Measurements from ENCODE around the gene ASXL1.

DNA sequence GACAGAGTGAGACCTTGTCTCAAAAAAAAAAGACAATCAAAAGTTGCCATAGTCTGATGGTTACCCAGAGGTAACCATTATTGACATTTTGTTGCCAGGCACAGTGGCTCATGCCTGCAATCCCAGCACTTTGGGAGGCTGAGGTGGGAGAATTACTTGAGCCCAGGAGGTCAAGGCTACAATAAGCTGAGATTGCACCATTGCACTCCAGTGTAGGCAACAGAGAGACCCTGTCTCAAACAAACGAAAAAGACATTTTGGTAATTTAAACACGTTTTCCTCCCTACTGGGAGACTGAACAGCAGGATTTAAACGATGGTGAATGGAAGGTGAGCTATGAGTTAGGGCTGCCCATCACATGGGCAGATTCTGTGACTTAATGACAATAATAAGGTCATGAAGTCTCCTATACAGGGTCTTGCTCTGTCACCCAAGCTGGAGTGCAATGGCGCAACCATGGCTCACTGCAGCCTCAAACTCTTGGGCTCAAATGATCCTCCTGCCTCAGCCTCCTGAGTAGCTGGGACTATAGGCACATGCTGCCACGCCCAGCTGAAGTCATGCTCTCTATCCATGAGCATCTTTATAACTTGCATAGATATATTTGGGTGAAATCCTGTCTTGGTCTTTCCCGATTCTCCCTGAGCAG lies 4.2 kb upstream of the ASXL1 start:
- TF ChIP-seq EZH2phosphoT487 (IDR thresholded peaks at IDR 0.05; ENCODE audit: unreplicated experiment) (no peak), EZH2 (IDR thresholded peaks at IDR 0.05; ENCODE audit: low read depth, unreplicated experiment) (no peak), ZNF331 (CRISPR knock-in tag; IDR thresholded peaks at IDR 0.05; ENCODE audit: low read depth) (no peak), POLR2AphosphoS5 (IDR thresholded peaks at IDR 0.05; ENCODE audit: low read depth) (no peak), CREB1 (CRISPR knock-in tag; IDR thresholded peaks at IDR 0.05; ENCODE audit: low read depth) (no peak), JUNB (IDR thresholded peaks at IDR 0.05; ENCODE audit: unreplicated experiment) (no peak)
- TF ChIP-seq, protein P1, sequence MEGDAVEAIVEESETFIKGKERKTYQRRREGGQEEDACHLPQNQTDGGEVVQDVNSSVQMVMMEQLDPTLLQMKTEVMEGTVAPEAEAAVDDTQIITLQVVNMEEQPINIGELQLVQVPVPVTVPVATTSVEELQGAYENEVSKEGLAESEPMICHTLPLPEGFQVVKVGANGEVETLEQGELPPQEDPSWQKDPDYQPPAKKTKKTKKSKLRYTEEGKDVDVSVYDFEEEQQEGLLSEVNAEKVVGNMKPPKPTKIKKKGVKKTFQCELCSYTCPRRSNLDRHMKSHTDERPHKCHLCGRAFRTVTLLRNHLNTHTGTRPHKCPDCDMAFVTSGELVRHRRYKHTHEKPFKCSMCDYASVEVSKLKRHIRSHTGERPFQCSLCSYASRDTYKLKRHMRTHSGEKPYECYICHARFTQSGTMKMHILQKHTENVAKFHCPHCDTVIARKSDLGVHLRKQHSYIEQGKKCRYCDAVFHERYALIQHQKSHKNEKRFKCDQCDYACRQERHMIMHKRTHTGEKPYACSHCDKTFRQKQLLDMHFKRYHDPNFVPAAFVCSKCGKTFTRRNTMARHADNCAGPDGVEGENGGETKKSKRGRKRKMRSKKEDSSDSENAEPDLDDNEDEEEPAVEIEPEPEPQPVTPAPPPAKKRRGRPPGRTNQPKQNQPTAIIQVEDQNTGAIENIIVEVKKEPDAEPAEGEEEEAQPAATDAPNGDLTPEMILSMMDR (conservative IDR thresholded peaks at IDR 0.05; ENCODE audit: low read depth in 2 of 2), result no peak
- TF ChIP-seq, protein P2, sequence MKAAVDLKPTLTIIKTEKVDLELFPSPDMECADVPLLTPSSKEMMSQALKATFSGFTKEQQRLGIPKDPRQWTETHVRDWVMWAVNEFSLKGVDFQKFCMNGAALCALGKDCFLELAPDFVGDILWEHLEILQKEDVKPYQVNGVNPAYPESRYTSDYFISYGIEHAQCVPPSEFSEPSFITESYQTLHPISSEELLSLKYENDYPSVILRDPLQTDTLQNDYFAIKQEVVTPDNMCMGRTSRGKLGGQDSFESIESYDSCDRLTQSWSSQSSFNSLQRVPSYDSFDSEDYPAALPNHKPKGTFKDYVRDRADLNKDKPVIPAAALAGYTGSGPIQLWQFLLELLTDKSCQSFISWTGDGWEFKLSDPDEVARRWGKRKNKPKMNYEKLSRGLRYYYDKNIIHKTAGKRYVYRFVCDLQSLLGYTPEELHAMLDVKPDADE (IDR thresholded peaks at IDR 0.05), result no peak

Data from GM23338 (cell line).